HG03039 (cell line): Measurements from ENCODE around the gene EDIL3.
"Not testable (repeated sequence)": the region's sequence is repeated elsewhere in the genome, so short reads cannot be mapped to it uniquely, and the experiment has no call there.

Source experiments
- ATAC-seq: cut with Tn5 transposase; IDR thresholded peaks from one replicate; pipeline ENCODE4 v1.9.1; 2021; ENCODE audit warnings: mild to moderate bottlenecking, moderate library complexity; ENCODE audit not compliant: unreplicated experiment

EDIL3 gene

GRCh38 chr5:84379749-84380148 is 4.9 kb downstream of the EDIL3 start:
- no peak for ATAC-seq

- no peak for ATAC-seq
These were observed 5.7 kb downstream of the EDIL3 start for GRCh38 chr5:84378961-84379360.

- no peak for ATAC-seq
These were observed 6.3 kb downstream of the EDIL3 start for GRCh38 chr5:84378420-84378819.

- no peak for ATAC-seq
These were observed 8.3 kb downstream of the EDIL3 start for GRCh38 chr5:84376346-84376745.

DNA sequence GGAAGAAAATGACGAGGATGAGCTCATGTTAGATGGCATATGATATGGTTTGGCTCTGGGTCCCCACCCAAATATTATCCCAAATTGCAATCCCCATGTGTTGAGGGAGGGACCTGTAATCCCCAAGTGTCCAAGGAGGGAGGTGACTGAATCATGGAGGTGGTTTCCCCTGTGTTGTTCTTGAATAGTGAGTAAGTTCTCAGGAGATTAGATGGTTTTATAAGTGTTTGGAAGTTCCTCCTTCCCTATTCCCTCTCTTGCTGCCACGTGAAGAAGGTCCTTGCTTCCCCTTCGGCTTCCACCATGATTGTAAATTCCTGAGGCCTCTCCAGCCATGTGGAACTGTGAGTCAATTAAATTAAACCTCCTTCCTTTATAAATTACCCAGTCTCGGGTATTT is 10.1 kb downstream of the EDIL3 start:
- ATAC-seq: no peak

GRCh38 chr5:84373506-84373905 is 11.2 kb downstream of the EDIL3 start:
- no peak for ATAC-seq

DNA sequence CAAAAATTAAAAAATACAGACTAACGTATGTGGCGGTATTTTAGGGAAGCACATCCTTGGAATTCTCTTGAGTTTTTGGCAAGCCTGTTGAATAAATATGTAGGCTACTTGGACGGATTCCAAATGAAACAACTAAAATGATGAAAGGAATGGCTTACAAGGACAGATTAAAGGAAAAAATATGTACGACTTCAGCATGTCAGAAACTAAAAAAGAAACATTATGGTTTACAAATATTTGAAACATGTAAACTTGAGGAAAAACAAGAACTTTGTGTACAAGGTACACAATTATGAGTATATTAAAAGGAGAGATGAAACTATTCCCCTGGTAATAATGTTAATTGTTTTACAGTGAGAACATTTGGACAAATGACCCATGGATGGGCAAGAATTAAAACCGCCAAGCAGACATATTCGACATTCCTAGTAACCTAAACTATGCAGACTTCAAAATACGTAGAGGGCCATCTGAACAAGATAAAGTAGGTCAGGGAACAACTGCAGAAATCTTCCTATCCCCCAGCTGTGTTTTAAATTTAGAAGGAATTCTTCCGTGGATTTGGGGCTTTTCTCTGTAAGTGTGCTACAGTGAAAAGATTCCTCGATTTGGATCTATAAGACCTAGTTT is 12.5 kb downstream of the EDIL3 start:
- no peak for ATAC-seq

DNA sequence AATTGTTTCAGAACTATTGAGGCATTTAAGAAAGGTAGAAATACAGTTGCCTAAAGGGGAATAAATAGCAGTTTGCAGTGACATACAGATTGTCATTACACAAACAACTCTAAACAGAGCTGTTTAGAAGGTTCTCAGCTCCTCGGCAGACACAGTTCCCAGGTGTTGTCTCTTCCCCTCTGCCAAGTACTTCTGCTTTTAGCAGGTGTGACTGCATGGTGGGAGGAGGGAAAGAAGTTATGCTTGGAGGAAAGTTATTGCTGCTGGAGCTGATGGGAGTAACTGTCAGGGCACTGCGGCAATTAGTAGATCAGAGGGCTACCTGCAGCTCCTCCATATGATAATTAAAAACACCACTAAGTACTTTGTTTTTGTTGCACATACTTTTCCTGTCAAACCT is 14.5 kb downstream of the EDIL3 start:
- no peak for ATAC-seq

DNA sequence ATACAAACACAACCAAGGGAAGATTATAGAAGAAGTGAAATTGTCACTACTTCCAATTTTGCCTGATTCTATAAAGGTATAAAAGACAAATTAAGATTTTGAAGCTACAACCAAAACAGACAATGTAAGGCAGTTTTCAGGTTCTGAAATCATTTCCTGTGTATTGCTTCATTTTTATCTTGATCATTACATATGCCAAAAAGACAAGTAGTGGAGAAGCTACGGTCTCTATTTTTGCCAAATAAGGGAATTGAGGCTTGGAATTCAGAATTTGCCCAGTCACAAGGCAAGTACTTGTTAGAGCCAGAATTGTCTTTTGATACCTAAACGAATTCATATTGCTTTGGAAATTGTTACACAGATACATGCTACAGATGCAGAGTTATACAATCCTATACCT is 20.6 kb downstream of the EDIL3 start:
- ATAC-seq: no peak

DNA sequence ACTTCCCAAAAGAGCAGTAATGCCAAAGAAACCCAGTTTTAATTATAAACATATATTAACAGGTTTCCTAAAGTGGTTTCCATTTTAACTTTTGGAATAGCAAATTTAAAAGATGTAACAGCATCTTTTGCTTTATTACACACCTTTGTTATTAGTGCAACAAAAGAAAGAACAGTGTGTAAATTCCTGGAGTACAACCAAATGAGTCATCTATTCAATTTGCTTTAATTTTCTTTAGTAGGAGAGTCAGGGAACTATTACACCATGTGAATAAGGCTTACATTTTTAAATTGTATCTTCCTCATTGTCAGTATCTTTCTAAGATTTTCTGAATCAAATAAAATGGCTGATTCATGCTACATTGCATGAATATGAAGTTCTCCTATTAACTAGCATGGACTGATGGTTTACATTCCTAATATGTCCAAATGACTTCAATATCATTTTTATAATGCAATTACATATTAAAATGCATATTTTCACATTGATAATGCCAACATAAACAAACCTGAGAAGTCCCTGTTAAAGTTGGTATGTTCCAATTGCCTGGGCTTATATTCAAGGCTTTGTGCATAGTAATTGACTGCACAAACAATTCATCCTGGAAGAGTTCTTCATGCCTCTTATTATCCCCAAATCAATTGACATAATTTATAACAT is 22.5 kb downstream of the EDIL3 start:
- ATAC-seq: no peak

GRCh38 chr5:84361572-84361971 is 23.1 kb downstream of the EDIL3 start:
- no peak for ATAC-seq

DNA sequence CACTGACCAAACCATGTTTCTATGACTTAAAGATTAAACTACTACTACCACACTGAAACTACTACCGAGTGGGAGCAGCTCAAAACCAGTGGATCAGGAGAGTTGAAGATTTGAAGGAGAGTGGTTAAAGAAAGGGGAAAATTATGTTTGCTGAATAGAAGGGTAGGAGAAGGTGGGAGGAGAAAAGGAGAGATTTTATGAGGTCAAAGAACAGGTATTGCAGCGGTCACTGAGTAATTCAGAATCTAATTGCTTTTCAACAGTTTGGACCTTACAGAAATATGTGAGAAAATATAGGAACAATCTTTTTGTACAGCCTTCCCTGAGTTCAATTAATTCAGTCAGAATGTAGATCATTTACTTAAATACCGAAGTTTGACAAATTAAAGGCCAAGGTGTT is 24.6 kb downstream of the EDIL3 start:
- no peak for ATAC-seq

DNA sequence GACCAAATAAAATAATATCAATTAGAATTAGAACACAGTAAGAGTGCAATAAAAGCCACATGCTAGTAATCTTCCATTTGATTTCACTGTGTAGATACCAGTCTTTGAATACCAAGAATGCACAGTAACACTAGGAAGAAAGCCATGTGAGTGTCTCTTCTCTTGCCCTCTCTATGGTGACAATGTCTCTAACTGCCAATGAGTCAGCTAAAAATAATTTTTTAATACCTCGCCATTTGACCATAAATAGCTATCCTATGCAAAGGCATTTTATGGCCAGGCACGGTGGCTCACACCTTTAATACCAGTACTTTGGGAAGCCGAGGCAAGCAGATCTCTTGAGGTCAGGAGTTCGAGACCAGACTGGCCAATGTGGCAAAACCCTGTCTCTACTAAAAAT is 30.6 kb downstream of the EDIL3 start:
- no peak for ATAC-seq

GRCh38 chr5:84344788-84345187 is 39.9 kb downstream of the EDIL3 start:
- ATAC-seq: no peak

- no peak for ATAC-seq
These were observed 41.5 kb downstream of the EDIL3 start for GRCh38 chr5:84343171-84343570.

DNA sequence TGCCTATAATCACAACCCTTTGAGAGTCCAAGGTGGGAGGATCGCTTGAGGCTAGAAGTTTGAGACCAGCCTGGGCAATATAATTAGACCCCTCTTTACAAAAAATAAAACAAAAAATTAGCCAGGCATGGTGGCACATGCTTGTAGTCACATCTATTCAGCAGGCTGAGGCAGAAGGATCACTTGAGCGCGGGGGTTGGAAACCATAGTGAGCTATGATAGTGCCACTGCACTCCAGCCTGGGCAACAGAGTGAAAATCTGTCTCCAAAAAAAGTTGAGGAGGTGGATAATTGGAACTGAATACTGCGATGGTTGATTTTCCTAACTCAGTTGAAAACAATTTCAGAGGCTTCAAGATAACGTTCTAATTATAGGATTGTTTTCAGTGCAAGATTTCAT is 52.6 kb downstream of the EDIL3 start:
- ATAC-seq: no peak

DNA sequence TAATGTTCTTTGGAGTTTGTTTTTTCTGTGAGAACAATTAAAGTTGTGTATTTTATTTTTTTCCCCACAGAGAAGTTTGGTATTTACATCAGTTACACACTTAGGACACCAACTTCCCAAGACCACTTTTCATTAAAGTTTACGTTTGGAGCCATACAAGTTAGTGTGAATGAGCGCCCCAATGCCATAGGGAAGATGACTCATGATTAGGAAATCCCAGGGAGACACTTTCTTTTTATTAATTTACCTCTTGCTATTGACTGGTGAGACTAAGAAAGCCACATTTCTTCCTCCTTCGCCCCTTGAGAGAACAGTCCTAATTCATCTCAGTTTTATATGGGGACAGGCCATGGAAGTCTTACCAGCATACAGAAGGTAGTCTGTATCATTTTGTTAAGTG is 57.1 kb downstream of the EDIL3 start:
- ATAC-seq: no peak

GRCh38 chr5:84322646-84323045 is 62.0 kb downstream of the EDIL3 start:
- no peak for ATAC-seq

GRCh38 chr5:84317826-84318225 is 66.9 kb downstream of the EDIL3 start:
- ATAC-seq: not testable (repeated sequence)

DNA sequence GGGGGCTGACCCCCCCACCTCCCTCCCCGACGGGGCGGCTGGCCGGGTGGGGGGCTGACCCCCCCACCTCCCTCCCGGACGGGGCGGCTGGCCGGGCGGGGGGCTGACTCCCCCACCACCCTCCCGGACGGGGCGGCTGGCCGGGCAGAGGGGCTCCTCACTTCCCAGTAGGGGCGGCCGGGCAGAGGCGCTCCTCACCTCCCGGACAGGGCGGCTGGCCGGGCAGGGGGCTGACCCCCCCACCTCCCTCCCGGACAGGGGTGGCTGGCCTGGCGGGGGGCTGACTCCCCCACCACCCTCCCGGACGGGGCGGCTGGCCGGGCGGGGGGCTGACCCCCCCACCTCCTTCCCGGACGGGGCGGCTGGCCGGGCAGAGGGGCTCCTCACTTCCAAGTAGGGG is 72.4 kb downstream of the EDIL3 start:
- not testable (repeated sequence) for ATAC-seq

GRCh38 chr5:84309850-84310249 is 74.8 kb downstream of the EDIL3 start:
- ATAC-seq: not testable (repeated sequence)

- no peak for ATAC-seq
These were observed 78.1 kb downstream of the EDIL3 start for GRCh38 chr5:84306601-84307000.

DNA sequence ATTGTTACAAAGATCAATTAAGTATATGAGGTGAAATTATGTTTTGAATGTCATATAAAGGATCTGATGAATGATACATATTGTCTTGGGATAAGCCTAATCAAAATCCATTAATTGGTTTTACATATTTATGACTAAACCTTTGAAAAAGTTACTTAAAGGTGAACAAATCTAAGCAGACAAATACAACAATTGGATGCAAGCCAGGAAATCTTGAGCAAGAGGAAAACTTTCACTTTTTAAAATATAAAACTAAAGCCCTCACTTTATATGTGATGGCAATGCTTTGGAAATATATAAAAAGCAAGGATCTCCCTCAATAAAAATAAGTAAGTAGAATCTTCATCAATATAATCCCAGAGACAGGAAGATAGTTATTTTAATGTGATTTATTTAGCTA is 80.1 kb downstream of the EDIL3 start:
- no peak for ATAC-seq
